Measurements from ENCODE around the gene RETN.

RETN gene

GRCh38 chr19:7668842-7669241, at the start of gene RETN:
Gene RETN, plus strand, starts transcription at chr19:7669049. Its CDS starts 278 bp downstream, at chr19:7669327.
- Histone ChIP-seq H3K27me3 (ENCODE audit: insufficient read depth, poor library complexity, severe bottlenecking) (peaks cover 7% of the 10 kb centered on the region), H3K4me1 (ENCODE audit: insufficient read depth, poor library complexity, severe bottlenecking) (no peaks in the 10 kb centered on the region), H3K27ac (ENCODE audit: poor library complexity, severe bottlenecking) (no peak within 1 kb of the TSS), H3K9me3 (ENCODE audit: severe bottlenecking) (no peaks in the 10 kb centered on the region), H3K36me3 (ENCODE audit: low read depth) (no peaks in the 10 kb centered on the region), H3K4me3 (ENCODE audit: severe bottlenecking) (no peak within 1 kb of the TSS)
- no peak for TF ChIP-seq CTCF (IDR thresholded peaks at IDR 0.05; ENCODE audit: poor library complexity, severe bottlenecking)
- DNase-seq (ENCODE audit: low spot score) (no peak), ATAC-seq (ENCODE audit: low read depth) (no peak)

GRCh38 chr19:7619671-7620441, 49.0 kb upstream of the RETN start:
- DNase-seq (ENCODE audit: low spot score) (no peak), ATAC-seq (ENCODE audit: low read depth) (no peak)
- H3K36me3 ChIP-seq (ENCODE audit: low read depth): peaks cover 26% of the 10 kb centered on the region
- no peaks in the 10 kb centered on the region for H3K4me1 ChIP-seq (ENCODE audit: insufficient read depth, poor library complexity, severe bottlenecking)
- TF ChIP-seq CTCF (IDR thresholded peaks at IDR 0.05; ENCODE audit: poor library complexity, severe bottlenecking): no peak
- no peak overlapping the region for H3K4me3 ChIP-seq (ENCODE audit: severe bottlenecking)
- no peaks in the 10 kb centered on the region for H3K27me3 ChIP-seq (ENCODE audit: insufficient read depth, poor library complexity, severe bottlenecking)
- no peaks in the 10 kb centered on the region for H3K9me3 ChIP-seq (ENCODE audit: severe bottlenecking)
- no peak overlapping the region for H3K27ac ChIP-seq (ENCODE audit: poor library complexity, severe bottlenecking)

GRCh38 chr19:7620442-7621412, 48.1 kb upstream of the RETN start:
- DNase-seq (ENCODE audit: low spot score) (no peak), ATAC-seq (ENCODE audit: low read depth) (no peak)
- Histone ChIP-seq H3K27ac (ENCODE audit: poor library complexity, severe bottlenecking) (no peak overlapping the region), H3K4me1 (ENCODE audit: insufficient read depth, poor library complexity, severe bottlenecking) (no peaks in the 10 kb centered on the region), H3K36me3 (ENCODE audit: low read depth) (peaks cover 28% of the 10 kb centered on the region), H3K9me3 (ENCODE audit: severe bottlenecking) (no peaks in the 10 kb centered on the region), H3K27me3 (ENCODE audit: insufficient read depth, poor library complexity, severe bottlenecking) (no peaks in the 10 kb centered on the region), H3K4me3 (ENCODE audit: severe bottlenecking) (no peak overlapping the region)
- no peak for TF ChIP-seq CTCF (IDR thresholded peaks at IDR 0.05; ENCODE audit: poor library complexity, severe bottlenecking)

- Histone ChIP-seq H3K9me3 (ENCODE audit: severe bottlenecking) (no peaks in the 10 kb centered on the region), H3K27ac (ENCODE audit: poor library complexity, severe bottlenecking) (no peak overlapping the region), H3K27me3 (ENCODE audit: insufficient read depth, poor library complexity, severe bottlenecking) (no peaks in the 10 kb centered on the region), H3K4me1 (ENCODE audit: insufficient read depth, poor library complexity, severe bottlenecking) (no peaks in the 10 kb centered on the region), H3K4me3 (ENCODE audit: severe bottlenecking) (no peak overlapping the region), H3K36me3 (ENCODE audit: low read depth) (peaks cover 47% of the 10 kb centered on the region)
- TF ChIP-seq CTCF (IDR thresholded peaks at IDR 0.05; ENCODE audit: poor library complexity, severe bottlenecking): no peak
- ATAC-seq (ENCODE audit: low read depth): no peak
- DNase-seq (ENCODE audit: low spot score): no peak
These were observed 45.7 kb upstream of the RETN start for GRCh38 chr19:7622933-7623685.
